Midbrain (tissue), 1 donor: Measurements from ENCODE around the gene SCAND1.
"Not testable (repeated sequence)": the region's sequence is repeated elsewhere in the genome, so short reads cannot be mapped to it uniquely, and the experiment has no call there.

ENCODE experiments used
- DNase-seq: peaks from one replicate; lab custom pipeline; 2025; lab: John Stamatoyannopoulos, UW

Gene SCAND1

GRCh38 chr20:35954200-35954906 lies at the start of gene SCAND1:
Gene SCAND1, minus strand, starts transcription at chr20:35954502. Its CDS starts 218 bp downstream, at chr20:35954284.
- peak; percentile 98 for DNase-seq

GRCh38 chr20:36004045-36004444 lies 49.7 kb upstream of the SCAND1 start:
- no peak for DNase-seq

- no peak for DNase-seq
Measured at GRCh38 chr20:36002855-36003254, 48.6 kb upstream of the SCAND1 start.

- DNase-seq = not testable (repeated sequence)
Measured at GRCh38 chr20:36001331-36001730, 47.0 kb upstream of the SCAND1 start.

GRCh38 chr20:35996492-35996891 lies 42.2 kb upstream of the SCAND1 start:
- DNase-seq = not testable (repeated sequence)

GRCh38 chr20:35994994-35995453 lies 40.7 kb upstream of the SCAND1 start:
- DNase-seq = peak; percentile 87

GRCh38 chr20:35992713-35993335 lies 38.5 kb upstream of the SCAND1 start:
- peak; percentile 76 for DNase-seq

- no peak for DNase-seq
Measured at GRCh38 chr20:35991142-35991771, 37.0 kb upstream of the SCAND1 start.

- DNase-seq = no peak
Measured at GRCh38 chr20:35988910-35989463, 34.7 kb upstream of the SCAND1 start.

GRCh38 chr20:35985806-35986205 lies 31.5 kb upstream of the SCAND1 start:
- DNase-seq = no peak

- DNase-seq = no peak
Measured at GRCh38 chr20:35984382-35984781, 30.1 kb upstream of the SCAND1 start.

- no peak for DNase-seq
Measured at GRCh38 chr20:35981969-35982368, 27.7 kb upstream of the SCAND1 start.

- no peak for DNase-seq
Measured at GRCh38 chr20:35979544-35979943, 25.2 kb upstream of the SCAND1 start.

GRCh38 chr20:35978041-35978513 lies 23.8 kb upstream of the SCAND1 start:
- no peak for DNase-seq

- DNase-seq = no peak
Measured at GRCh38 chr20:35975576-35976373, 21.5 kb upstream of the SCAND1 start.

GRCh38 chr20:35974256-35974655 lies 20.0 kb upstream of the SCAND1 start:
- DNase-seq = no peak

GRCh38 chr20:35972462-35972861 lies 18.2 kb upstream of the SCAND1 start:
- DNase-seq = no peak

GRCh38 chr20:35971981-35972380 lies 17.7 kb upstream of the SCAND1 start:
- no peak for DNase-seq

GRCh38 chr20:35968930-35969329 lies 14.6 kb upstream of the SCAND1 start:
- DNase-seq = no peak

- no peak for DNase-seq
Measured at GRCh38 chr20:35967979-35968640, 13.8 kb upstream of the SCAND1 start, which contains the start of gene CNBD2. Gene CNBD2, plus strand, starts transcription at chr20:35968590. Its CDS starts 173 bp downstream, at chr20:35968763.

GRCh38 chr20:35963878-35964277 lies 9.6 kb upstream of the SCAND1 start:
- no peak for DNase-seq
